NCI-H2081 treated with DMSO at 0.1 percent for 48 hours (cell line): Measurements from ENCODE around the gene BLTP2.

Experiments
- DNase-seq: peaks from one replicate; lab custom pipeline; 2025; lab: John Stamatoyannopoulos, UW

BLTP2 gene

GRCh38 chr17:28598799-28599310 is 46.1 kb downstream of the BLTP2 start, which contains the start of gene SPAG5:
SPAG5 (minus strand) TSS chr17:28599025; CDS start chr17:28598946, 79 bp downstream.
- DNase-seq = peak; percentile 41

- no peak for DNase-seq
These were observed 46.6 kb downstream of the BLTP2 start for GRCh38 chr17:28598389-28598788.

- no peak for DNase-seq
These were observed 47.2 kb downstream of the BLTP2 start for GRCh38 chr17:28597606-28598383.
